SK-N-SH (cell line): ENCODE measurements around the gene TGM2.

ENCODE experiments used
- CTCF ChIP-seq: fragments of 200-600 bp; sonication (generic); IDR thresholded peaks from 2 replicates; pipeline ENCODE4 v1.6.1; 2017; ENCODE audit warnings: antibody characterized with exemption, mild to moderate bottlenecking, moderate library complexity
- NFIC ChIP-seq: IDR thresholded peaks from 2 replicates; pipeline ENCODE4 v1.4.0; 2012; ENCODE audit warnings: borderline replicate concordance
- POLR2AphosphoS5 ChIP-seq: IDR thresholded peaks from 2 replicates; pipeline ENCODE4 v1.6.1; 2012; ENCODE audit warnings: low read depth, low read length
- RAD21 ChIP-seq: IDR thresholded peaks from 2 replicates; pipeline ENCODE4 v1.6.1; 2012; ENCODE audit warnings: mild to moderate bottlenecking, low read length
- SMC3 ChIP-seq: IDR thresholded peaks from 2 replicates; pipeline ENCODE4 v1.6.1; 2012; ENCODE audit warnings: low read depth, low read length, improper control_type of control experiment
- TCF12 ChIP-seq: IDR thresholded peaks from 2 replicates; pipeline ENCODE4 v1.4.0; 2012
- TEAD4 ChIP-seq: IDR thresholded peaks from 2 replicates; pipeline ENCODE4 v1.4.0; 2012; ENCODE audit warnings: mild to moderate bottlenecking, borderline replicate concordance; ENCODE audit not compliant: insufficient read depth
- TF ChIP-seq, protein P1 (sequence below): fragments of 150-350 bp; IDR thresholded peaks from 2 replicates; pipeline ENCODE4 v1.6.1; 2017; ENCODE audit warnings: antibody characterized with exemption, low read length, low read depth, borderline replicate concordance
- TF ChIP-seq, protein P2 (sequence below): IDR thresholded peaks from 2 replicates; pipeline ENCODE4 v1.4.0; 2012; ENCODE audit warnings: low read depth

DNA sequence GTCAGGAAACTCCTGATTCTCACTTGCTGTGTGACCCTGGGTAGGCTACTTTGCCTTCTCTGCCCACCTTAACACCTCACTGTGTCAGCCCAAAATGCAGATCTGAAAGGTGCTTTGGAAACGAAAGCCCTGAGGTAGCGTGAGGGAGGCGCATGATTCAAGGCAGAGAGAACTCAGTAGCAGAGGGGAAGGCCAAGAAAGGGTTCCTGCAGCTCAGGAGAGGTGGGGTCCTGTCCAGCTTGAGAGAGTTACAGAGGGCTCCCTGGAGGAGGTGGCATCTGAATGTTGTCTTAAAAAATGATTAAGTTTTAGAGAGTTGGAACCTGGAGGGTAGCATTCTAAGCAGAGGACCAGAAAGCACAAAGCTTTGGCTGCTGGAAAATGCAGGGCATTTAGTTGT, 13.6 kb downstream of the TGM2 start:
- TF ChIP-seq, protein P1, sequence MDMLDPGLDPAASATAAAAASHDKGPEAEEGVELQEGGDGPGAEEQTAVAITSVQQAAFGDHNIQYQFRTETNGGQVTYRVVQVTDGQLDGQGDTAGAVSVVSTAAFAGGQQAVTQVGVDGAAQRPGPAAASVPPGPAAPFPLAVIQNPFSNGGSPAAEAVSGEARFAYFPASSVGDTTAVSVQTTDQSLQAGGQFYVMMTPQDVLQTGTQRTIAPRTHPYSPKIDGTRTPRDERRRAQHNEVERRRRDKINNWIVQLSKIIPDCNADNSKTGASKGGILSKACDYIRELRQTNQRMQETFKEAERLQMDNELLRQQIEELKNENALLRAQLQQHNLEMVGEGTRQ = no peak
- TF ChIP-seq NFIC (no peak), TCF12 (no peak), RAD21 (no peak), POLR2AphosphoS5 (no peak), CTCF (no peak), SMC3 (no peak), TEAD4 (no peak)
- TF ChIP-seq, protein P2, sequence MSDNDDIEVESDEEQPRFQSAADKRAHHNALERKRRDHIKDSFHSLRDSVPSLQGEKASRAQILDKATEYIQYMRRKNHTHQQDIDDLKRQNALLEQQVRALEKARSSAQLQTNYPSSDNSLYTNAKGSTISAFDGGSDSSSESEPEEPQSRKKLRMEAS = no peak
